Vagina (tissue), 2 donors: ENCODE measurements around the gene OPN1MW.
"Not testable (repeated sequence)": the region's sequence is repeated elsewhere in the genome, so short reads cannot be mapped to it uniquely, and the experiment has no call there.

ENCODE experiments used
- POLR2A ChIP-seq, 2 donors: fragments of 450-650 bp; IDR thresholded peaks; one replicate each; pipeline ENCODE4 v1.6.1; 2017; ENCODE audit warnings: antibody characterized with exemption in 2 of 2, mild to moderate bottlenecking in 2 of 2, moderate library complexity in 2 of 2
- POLR2AphosphoS5 ChIP-seq, 2 donors: sonication (generic); formaldehyde crosslinking; IDR thresholded peaks; one replicate each; pipeline ENCODE4 v1.9.0; 2017; ENCODE audit warnings: antibody characterized with exemption in 2 of 2, mild to moderate bottlenecking in 2 of 2, low read depth in 1 of 2; ENCODE audit not compliant: insufficient read depth in 1 of 2
- TF ChIP-seq, protein P1 (sequence below), 3 experiments: fragments of 450-650 bp in 2 of 3; fragments of 200-600 bp in 1 of 3; sonication (generic) in 1 of 3; IDR thresholded peaks; one replicate each; pipeline ENCODE4 v1.5.1; 2017 to 2019; ENCODE audit warnings: antibody characterized with exemption in 3 of 3, mild to moderate bottlenecking in 2 of 3, moderate library complexity in 2 of 3

DNA sequence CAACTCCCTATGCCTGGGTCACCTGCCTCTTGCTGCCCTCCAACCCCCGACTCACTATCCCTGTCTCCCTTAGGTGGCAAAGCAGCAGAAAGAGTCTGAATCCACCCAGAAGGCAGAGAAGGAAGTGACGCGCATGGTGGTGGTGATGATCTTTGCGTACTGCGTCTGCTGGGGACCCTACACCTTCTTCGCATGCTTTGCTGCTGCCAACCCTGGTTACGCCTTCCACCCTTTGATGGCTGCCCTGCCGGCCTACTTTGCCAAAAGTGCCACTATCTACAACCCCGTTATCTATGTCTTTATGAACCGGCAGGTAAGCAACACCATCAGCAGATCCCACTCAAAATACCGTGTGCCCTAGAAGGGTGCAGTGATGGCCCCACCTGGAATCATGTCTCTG, 26.2 kb upstream of the OPN1MW start:
- TF ChIP-seq, protein P1, sequence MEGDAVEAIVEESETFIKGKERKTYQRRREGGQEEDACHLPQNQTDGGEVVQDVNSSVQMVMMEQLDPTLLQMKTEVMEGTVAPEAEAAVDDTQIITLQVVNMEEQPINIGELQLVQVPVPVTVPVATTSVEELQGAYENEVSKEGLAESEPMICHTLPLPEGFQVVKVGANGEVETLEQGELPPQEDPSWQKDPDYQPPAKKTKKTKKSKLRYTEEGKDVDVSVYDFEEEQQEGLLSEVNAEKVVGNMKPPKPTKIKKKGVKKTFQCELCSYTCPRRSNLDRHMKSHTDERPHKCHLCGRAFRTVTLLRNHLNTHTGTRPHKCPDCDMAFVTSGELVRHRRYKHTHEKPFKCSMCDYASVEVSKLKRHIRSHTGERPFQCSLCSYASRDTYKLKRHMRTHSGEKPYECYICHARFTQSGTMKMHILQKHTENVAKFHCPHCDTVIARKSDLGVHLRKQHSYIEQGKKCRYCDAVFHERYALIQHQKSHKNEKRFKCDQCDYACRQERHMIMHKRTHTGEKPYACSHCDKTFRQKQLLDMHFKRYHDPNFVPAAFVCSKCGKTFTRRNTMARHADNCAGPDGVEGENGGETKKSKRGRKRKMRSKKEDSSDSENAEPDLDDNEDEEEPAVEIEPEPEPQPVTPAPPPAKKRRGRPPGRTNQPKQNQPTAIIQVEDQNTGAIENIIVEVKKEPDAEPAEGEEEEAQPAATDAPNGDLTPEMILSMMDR (IDR thresholded peaks at IDR 0.05), result not testable (repeated sequence)
- not testable (repeated sequence) for TF ChIP-seq POLR2AphosphoS5 (IDR thresholded peaks at IDR 0.05; ENCODE audit: insufficient read depth in 1 of 2, low read depth in 1 of 2); POLR2A (IDR thresholded peaks at IDR 0.05)
